COR-L47 (cell line): ENCODE data around the gene PNPLA7.
A peak's percentile ranks its signal among the peaks of the same experiment; 100 is the strongest.

Experiments used
- DNase-seq: peaks from one replicate; lab custom pipeline; 2025; lab: John Stamatoyannopoulos, UW

PNPLA7 gene

DNA sequence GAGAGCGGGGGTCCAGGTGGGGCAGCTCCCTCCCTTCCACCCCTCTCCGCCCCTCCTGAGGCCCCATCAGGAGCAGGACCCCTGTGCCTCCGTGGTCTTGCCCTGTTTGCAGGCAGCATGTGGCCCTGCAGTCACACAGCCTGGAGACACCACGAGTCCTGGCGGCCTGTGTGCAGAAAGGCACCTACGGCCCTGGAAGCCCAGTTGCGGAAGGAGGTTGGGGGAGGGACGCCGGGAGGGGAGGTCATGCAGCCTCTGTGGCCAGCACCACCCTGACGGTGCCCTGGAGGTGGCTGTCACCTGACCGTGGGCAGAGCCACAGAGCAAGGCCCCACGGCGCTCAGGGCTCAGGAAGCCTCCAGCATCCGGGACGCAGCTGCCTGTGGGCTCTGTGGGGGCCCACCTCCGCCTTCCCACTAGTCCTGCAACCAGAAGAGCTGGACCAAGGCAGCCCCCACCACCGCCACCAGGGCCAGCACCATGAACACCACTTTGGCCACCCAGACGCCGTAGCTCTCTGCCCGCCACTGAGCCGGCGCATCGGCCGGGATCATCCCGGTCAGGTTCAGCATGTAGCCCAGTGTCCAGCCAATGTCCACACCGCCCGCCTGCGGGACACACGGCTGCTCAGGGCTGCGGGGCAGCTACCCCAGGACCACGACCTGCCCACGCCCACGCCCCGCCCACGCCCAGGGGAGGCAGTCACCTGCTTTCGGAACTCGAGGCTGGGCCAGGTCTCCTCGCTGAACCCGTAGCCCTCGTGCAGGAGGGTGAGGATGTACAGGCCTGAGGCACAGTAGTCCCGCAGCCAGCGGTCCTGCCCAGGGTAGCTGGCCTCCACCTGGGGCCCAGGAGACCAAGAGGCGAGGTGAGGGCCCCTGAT lies 115.5 kb downstream of the PNPLA7 start:
- no peak for DNase-seq

- no peak for DNase-seq
These were observed 116.2 kb downstream of the PNPLA7 start for GRCh38 chr9:137433916-137434431.

GRCh38 chr9:137433349-137433915 lies 116.8 kb downstream of the PNPLA7 start:
- no peak for DNase-seq

GRCh38 chr9:137432687-137433348 lies 117.4 kb downstream of the PNPLA7 start:
- DNase-seq = no peak

DNA sequence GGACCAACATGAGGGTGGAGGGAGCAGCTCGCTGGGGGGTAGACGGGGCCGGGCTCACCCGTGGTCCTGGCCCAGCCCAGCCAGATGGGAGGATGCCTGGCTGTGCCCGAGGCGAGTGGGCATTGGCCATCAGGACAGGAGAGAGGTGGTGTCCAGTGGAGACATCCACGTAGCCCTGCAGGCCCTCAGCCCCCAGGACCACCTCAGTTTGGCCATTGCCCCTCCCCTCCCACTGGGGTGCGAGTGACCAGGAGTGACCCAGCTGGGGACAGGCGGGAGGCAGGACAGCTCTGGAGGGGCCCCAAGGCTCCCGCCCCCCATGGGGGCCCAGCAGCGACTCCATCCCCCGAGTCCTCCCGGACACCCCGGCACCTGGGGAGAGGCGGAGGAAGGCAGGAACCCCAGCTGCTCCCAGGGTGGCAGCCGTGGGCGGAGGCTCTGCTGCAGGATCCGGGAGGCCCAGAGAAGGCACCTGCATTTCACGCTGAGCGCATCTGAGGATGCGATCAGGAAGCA lies 118.7 kb downstream of the PNPLA7 start:
- DNase-seq = no peak

- no peak for DNase-seq
These were observed 119.3 kb downstream of the PNPLA7 start for GRCh38 chr9:137430723-137431415.

- DNase-seq = no peak
These were observed 120.1 kb downstream of the PNPLA7 start for GRCh38 chr9:137429974-137430722.

GRCh38 chr9:137429546-137429890 lies 120.7 kb downstream of the PNPLA7 start:
- DNase-seq = no peak

DNA sequence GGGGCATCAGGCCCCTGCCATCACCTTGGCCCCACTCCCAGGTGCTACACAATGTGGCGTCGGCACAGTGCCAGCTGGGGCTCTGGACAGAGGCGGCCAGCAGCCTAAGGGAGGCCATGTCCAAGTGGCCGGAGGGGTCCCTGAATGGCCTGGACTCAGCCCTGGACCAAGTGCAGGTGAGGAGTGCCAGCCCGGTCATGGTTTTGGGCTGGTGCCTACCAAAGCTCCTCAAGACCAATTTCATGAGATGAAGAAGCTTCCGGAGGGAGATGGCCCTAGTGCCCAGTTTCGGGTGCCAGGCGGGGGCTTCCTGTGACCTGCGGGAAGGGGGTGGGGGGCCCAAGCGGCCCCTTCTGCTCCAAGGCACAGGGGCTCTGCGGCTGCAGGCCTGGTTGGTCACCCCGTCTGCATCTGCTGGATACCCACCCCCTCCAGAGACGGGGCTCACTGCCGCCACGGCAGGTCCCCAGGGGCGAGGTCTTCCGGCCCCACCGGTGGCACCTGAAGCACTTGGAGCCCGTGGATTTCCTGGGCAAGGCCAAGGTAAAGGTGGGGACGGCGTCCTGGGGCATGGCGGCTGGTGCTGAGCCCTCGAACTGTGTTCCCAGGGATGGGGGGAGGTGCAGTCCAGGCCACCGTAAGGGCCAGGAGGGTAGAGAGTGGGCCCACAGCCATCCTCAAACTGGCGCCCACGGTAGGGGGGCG lies 121.2 kb downstream of the PNPLA7 start:
- DNase-seq = peak; percentile 26

DNA sequence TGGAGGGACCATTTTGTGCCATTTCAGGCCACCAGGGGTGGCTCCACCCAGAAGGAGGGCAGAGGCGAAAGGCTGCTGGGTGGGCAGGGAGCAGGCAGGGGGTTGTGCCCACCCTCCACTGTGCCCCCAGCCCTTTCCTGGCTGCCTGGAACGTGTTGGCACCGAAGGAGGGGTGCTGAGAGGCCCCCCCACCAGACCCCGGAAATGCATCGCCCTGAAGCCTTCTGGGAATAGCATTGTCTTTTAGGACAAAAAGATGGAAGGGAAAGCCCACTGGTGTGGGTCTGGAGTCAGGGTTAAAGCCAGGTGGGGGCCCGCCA lies 121.9 kb downstream of the PNPLA7 start:
- DNase-seq = no peak

GRCh38 chr9:137427454-137428310 lies 122.5 kb downstream of the PNPLA7 start:
- no peak for DNase-seq

- DNase-seq = no peak
These were observed 124.1 kb downstream of the PNPLA7 start for GRCh38 chr9:137426018-137426681.

GRCh38 chr9:137423514-137424291 lies 126.5 kb downstream of the PNPLA7 start:
- DNase-seq = no peak

DNA sequence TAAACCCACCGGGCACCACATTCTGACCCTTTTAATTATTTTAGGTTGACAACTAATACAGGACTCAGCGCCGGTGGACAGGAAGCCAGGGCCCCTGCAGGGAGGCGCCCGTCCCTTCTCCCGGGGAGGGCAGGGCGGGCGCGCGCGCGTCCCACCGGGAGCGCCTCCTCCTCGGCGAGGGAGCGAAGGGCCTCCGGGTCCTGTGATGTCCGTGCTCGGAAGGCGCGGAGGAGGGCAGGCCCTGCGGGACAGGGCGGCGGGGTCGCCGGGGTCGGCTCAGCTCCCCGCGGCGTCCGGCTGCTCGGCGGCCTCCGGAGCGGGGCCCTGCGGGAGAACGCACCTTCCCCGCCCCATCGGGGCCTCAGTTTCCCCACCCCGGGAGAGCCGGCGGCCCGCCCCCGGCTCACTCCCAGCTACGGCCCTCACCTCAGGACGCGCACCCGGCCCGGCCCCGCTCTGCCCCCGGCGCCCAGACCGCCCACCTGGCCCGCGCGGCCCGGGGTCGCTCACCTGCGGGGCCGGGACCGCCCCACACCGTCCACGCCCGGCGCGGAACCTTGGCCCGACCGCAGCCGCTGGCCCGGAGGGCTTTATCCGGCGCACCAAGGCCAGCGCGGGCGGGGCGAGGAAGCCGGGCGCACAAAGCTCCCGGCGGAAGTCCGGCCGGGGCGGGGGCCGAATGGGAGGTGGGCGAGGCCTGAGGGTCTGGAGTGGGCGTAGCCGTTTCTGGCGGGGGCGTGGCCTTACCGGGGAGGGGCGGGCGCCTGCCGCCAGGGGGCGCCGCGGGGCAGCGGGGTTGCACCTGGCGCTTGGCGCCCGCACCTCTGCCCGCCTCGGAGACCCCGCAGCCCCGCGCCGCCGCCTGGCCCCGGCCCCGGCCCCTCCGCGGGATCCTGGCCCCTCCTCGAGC lies 127.3 kb downstream of the PNPLA7 start, which contains the start of the genes EXD3 and NOXA1:
EXD3 (minus strand) TSS at position 559 of the 910 bp plus-strand sequence. CDS start 27,805 bp downstream, outside the sequence.
NOXA1 (plus strand) TSS at position 790 of the 910 bp plus-strand sequence. CDS start 137 bp downstream, outside the sequence.
- DNase-seq = peak; percentile 96

GRCh38 chr9:137421838-137422603 lies 128.2 kb downstream of the PNPLA7 start:
- DNase-seq = no peak
